Activated T-cell treated with anti-CD3 and anti-CD28 coated beads, Interleukin-2, amount 50 U/mL, for 72 hours (primary cell): ENCODE measurements around the gene RFX4. TPM values are rescaled to one million over a fixed set of nuclear protein-coding genes. Genes with fewer than 3 reads are reported as not detected.
A peak's percentile ranks its signal among the peaks of the same experiment; 100 is the strongest.

Experiments
- ATAC-seq, 2 donors: fragments of 150-1000 bp; cut with Tn5 transposase; replicated peaks in 1 of 2; 2 replicates each; pipeline ENCODE4 v1.10.0; 2021; ENCODE audit warnings: moderate library complexity in 2 of 2, mild to moderate bottlenecking in 1 of 2
- DNase-seq, 2 donors: peaks; one replicate each; pipeline ENCODE4 v3.0.0; 2021 to 2022; ENCODE audit warnings: mixed read lengths in 1 of 2
- H3K27ac Mint-ChIP-seq: one replicate; pipeline ENCODE4 v1.8.0; 2022; ENCODE audit warnings: mild to moderate bottlenecking, moderate library complexity, mixed read lengths
- H3K27me3 Mint-ChIP-seq: one replicate; pipeline ENCODE4 v1.8.0; 2022; ENCODE audit warnings: low read depth, mixed read lengths
- H3K36me3 Mint-ChIP-seq, 2 donors: one replicate each; pipeline ENCODE4 v1.8.0; 2022; ENCODE audit warnings: mixed read lengths in 2 of 2, mild to moderate bottlenecking in 1 of 2; ENCODE audit not compliant: insufficient read depth in 2 of 2
- H3K4me1 Mint-ChIP-seq: one replicate; pipeline ENCODE4 v1.8.0; 2022; ENCODE audit warnings: low read depth, mixed read lengths
- H3K4me3 Mint-ChIP-seq, 2 donors: one replicate each; pipeline ENCODE4 v1.8.0; 2022; ENCODE audit warnings: mild to moderate bottlenecking in 2 of 2, mixed read lengths in 2 of 2, moderate library complexity in 2 of 2
- H3K9me3 Mint-ChIP-seq, 2 donors: one replicate each; pipeline ENCODE4 v1.8.0; 2022; ENCODE audit warnings: mixed read lengths in 2 of 2
- total RNA-seq, 2 donors: library from RNA; stranded (reverse); gene quantifications; one replicate each; pipeline ENCODE4 v1.2.3, GENCODE V29; 2022

The RFX4 gene
- total RNA-seq, 2 donors from 2014 or later = not detected

- Mint-ChIP-seq H3K27me3 (no peaks in the 10 kb centered on the region), H3K4me1 (no peaks in the 10 kb centered on the region), H3K9me3 (no peaks in the 10 kb centered on the region), H3K27ac (no peak overlapping the region), H3K4me3 (no peak overlapping the region), H3K36me3 (no peaks in the 10 kb centered on the region)
- no peak for ATAC-seq
- DNase-seq = no peak
These were observed 158.0 kb downstream of the RFX4 start for GRCh38 chr12:106740818-106741217.

DNA sequence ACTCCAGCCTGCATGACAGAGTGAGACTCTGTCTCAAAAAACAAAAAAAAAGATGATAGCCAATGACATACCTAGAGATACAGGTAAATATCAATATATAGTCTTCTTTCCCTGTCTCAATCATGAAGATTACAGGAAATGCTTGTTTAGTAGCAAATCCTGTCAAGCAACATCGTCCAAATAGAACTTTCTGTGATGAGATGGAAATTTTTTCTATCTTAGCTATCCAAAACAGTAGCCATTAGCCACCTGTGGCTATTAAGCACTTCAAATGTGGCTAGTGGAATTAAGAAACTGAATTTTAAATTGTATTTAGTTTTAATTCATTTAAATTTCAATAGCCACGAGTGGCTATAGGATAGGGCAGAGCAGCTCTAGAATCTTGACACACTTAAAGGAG lies 158.4 kb downstream of the RFX4 start:
- Mint-ChIP-seq H3K36me3 (no peaks in the 10 kb centered on the region), H3K27ac (no peak overlapping the region), H3K27me3 (no peaks in the 10 kb centered on the region), H3K4me1 (no peaks in the 10 kb centered on the region), H3K9me3 (no peaks in the 10 kb centered on the region), H3K4me3 (no peak overlapping the region)
- no peak for ATAC-seq
- DNase-seq = no peak

- Mint-ChIP-seq H3K27me3 (no peaks in the 10 kb centered on the region), H3K4me1 (peaks cover 16% of the 10 kb centered on the region), H3K4me3 (no peak overlapping the region), H3K9me3 (no peaks in the 10 kb centered on the region), H3K36me3 (no peaks in the 10 kb centered on the region), H3K27ac (no peak overlapping the region)
- no peak for ATAC-seq
- DNase-seq = no peak
These were observed 160.6 kb downstream of the RFX4 start for GRCh38 chr12:106743270-106743988.

GRCh38 chr12:106744600-106744999 lies 161.8 kb downstream of the RFX4 start:
- H3K36me3 Mint-ChIP-seq = no peaks in the 10 kb centered on the region
- no peaks in the 10 kb centered on the region for H3K9me3 Mint-ChIP-seq
- peaks cover 21% of the 10 kb centered on the region for H3K4me1 Mint-ChIP-seq
- no peak for DNase-seq
- H3K27me3 Mint-ChIP-seq = no peaks in the 10 kb centered on the region
- H3K27ac Mint-ChIP-seq = no peak overlapping the region
- no peak for ATAC-seq
- H3K4me3 Mint-ChIP-seq = no peak overlapping the region

- H3K36me3 Mint-ChIP-seq = no peaks in the 10 kb centered on the region
- no peak overlapping the region for H3K27ac Mint-ChIP-seq
- no peaks in the 10 kb centered on the region for H3K9me3 Mint-ChIP-seq
- H3K27me3 Mint-ChIP-seq = no peaks in the 10 kb centered on the region
- ATAC-seq = no peak
- H3K4me1 Mint-ChIP-seq = peaks cover 21% of the 10 kb centered on the region
- DNase-seq = no peak
- H3K4me3 Mint-ChIP-seq = no peak overlapping the region
These were observed 162.5 kb downstream of the RFX4 start for GRCh38 chr12:106745181-106745745.

GRCh38 chr12:106747973-106748436 lies 165.2 kb downstream of the RFX4 start:
- Mint-ChIP-seq H3K27me3 (no peaks in the 10 kb centered on the region), H3K9me3 (peaks cover 0 to 1% of the 10 kb centered on the region in 2 donors), H3K4me1 (peaks cover 30% of the 10 kb centered on the region), H3K36me3 (no peaks in the 10 kb centered on the region), H3K27ac (peak overlapping the region; percentile 91), H3K4me3 (peak overlapping the region in 1 of 2 donors; percentile 65)
- DNase-seq (peak; percentile 5 to 8), ATAC-seq (peak; percentile 74 to 76)

DNA sequence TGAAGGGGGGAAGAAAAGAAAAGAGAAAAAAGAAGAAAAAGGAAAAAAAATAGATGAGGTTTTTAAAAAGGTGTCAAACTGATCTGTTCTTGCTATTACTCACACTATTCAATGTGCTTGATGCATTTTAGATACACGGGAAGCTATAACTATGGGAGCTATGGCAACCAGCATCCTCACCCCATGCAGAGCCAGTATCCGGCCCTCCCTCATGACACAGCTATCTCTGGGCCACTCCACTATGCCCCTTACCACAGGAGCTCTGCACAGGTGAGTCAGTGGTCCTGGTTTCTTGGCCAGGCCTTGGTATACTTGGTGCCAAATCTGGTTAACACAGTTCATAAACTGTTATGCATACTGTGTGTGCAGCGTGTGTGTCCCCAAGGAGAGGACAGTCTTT lies 167.7 kb downstream of the RFX4 start:
- H3K9me3 Mint-ChIP-seq = peaks cover 0 to 1% of the 10 kb centered on the region in 2 donors
- ATAC-seq (no peak), DNase-seq (peak in 1 of 2 donors; percentile 5)
- H3K36me3 Mint-ChIP-seq = no peaks in the 10 kb centered on the region
- H3K4me1 Mint-ChIP-seq = peaks cover 46% of the 10 kb centered on the region
- H3K27ac Mint-ChIP-seq = peak overlapping the region; percentile 62
- no peak overlapping the region for H3K4me3 Mint-ChIP-seq
- H3K27me3 Mint-ChIP-seq = no peaks in the 10 kb centered on the region

- Mint-ChIP-seq H3K9me3 (peaks cover 0 to 1% of the 10 kb centered on the region in 2 donors), H3K4me3 (peak overlapping the region; percentile 56 to 70), H3K4me1 (peaks cover 29% of the 10 kb centered on the region), H3K27me3 (no peaks in the 10 kb centered on the region), H3K36me3 (no peaks in the 10 kb centered on the region), H3K27ac (peak overlapping the region; percentile 66)
- DNase-seq (peak; percentile 68 to 76), ATAC-seq (peak; percentile 98 to 99)
These were observed 170.7 kb downstream of the RFX4 start for GRCh38 chr12:106753526-106753925.

GRCh38 chr12:106754331-106754730 lies 171.5 kb downstream of the RFX4 start:
- Mint-ChIP-seq H3K36me3 (no peaks in the 10 kb centered on the region), H3K27ac (peak overlapping the region; percentile 48), H3K4me3 (no peak overlapping the region), H3K4me1 (peaks cover 26% of the 10 kb centered on the region), H3K9me3 (peaks cover 0 to 1% of the 10 kb centered on the region in 2 donors), H3K27me3 (no peaks in the 10 kb centered on the region)
- DNase-seq (no peak), ATAC-seq (no peak)

GRCh38 chr12:106757623-106758348 lies 175.0 kb downstream of the RFX4 start:
- H3K4me1 Mint-ChIP-seq = peaks cover 36% of the 10 kb centered on the region
- H3K27me3 Mint-ChIP-seq = no peaks in the 10 kb centered on the region

DNA sequence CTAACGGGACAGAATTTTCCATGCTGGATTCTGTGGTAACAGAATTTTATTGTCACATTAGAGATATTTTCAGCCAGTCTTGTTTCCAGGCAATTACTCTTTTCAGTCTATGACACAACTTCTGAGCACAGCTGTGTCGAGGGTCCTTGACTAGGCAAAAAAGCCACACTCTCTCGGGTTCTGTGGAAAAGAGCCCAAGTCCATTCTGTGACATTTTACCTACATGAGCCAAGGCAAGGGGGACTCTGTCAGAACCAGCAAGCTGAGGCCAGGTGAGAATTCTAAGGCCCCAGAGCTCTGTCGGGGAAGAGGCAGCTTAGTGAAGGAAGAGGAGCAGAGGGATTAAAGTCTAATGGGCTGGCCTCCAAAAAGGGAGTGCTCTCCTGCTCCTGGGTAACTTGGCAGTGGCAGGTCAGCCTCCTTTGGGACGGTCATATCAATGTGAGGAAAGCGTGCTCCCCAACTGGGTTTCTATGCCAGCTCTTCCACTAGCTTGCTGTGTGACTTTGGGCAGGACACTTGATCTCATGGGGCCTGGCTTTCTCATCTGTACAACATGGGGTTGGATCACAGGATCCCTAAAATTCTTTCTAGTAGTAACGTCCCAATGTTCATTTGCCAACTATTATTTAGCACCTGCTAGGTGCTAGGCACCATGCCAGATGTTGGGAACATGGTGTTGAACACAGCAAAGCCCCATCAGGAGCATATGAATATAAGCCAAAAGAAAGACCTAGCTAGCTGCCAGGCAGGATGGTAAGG lies 175.7 kb downstream of the RFX4 start:
- H3K4me3 Mint-ChIP-seq = no peak overlapping the region

More at GRCh38 chr12:106757623-106758348, 175.0 kb downstream of the RFX4 start:
- Mint-ChIP-seq H3K36me3 (no peaks in the 10 kb centered on the region), H3K9me3 (peaks cover 0 to 1% of the 10 kb centered on the region in 2 donors), H3K4me3 (no peak overlapping the region), H3K27ac (no peak overlapping the region)
- DNase-seq (no peak), ATAC-seq (no peak)

GRCh38 chr12:106759526-106760183 lies 176.9 kb downstream of the RFX4 start:
- peaks cover 17% of the 10 kb centered on the region for H3K4me1 Mint-ChIP-seq
- peak overlapping the region; percentile 79 for H3K4me3 Mint-ChIP-seq
- peaks cover 0 to 1% of the 10 kb centered on the region in 2 donors for H3K9me3 Mint-ChIP-seq
- DNase-seq (no peak), ATAC-seq (peak in 1 of 2 donors; percentile 15)
- no peaks in the 10 kb centered on the region for H3K27me3 Mint-ChIP-seq
- H3K36me3 Mint-ChIP-seq = no peaks in the 10 kb centered on the region
- H3K27ac Mint-ChIP-seq = peak overlapping the region; percentile 86

More for the DNA sequence above, 175.7 kb downstream of the RFX4 start:
- no peak for DNase-seq
- H3K27me3 Mint-ChIP-seq = no peaks in the 10 kb centered on the region
- H3K9me3 Mint-ChIP-seq = peaks cover 0 to 1% of the 10 kb centered on the region in 2 donors
- H3K27ac Mint-ChIP-seq = no peak overlapping the region
- no peak for ATAC-seq
- peaks cover 28% of the 10 kb centered on the region for H3K4me1 Mint-ChIP-seq
- no peaks in the 10 kb centered on the region for H3K36me3 Mint-ChIP-seq
